ENCODE measurements around the gene ZNF154.

The ZNF154 gene

DNA sequence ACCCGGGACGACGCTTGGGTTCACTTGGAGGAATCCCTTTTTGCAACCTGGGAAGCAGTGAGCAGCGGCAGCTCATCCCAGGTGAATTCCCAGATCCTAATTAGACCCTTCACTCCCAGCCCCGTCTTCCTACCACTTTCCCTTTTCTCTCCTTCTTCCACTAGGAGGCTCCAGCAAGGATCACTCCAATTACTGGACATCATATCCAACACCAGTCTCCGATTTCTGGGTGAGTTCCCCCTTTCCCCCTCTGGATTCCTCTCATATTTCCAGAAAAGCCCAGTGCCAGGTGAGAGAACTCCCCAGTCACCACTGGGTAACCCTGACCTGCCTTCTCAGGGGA, 57.4 kb downstream of the ZNF154 start:
- Histone ChIP-seq H3K4me2 (ENCODE audit: low read length) (no peak overlapping the region), H3K27me3 (ENCODE audit: insufficient read depth, low read length, poor library complexity) (no peaks in the 10 kb centered on the region), H2BK15ac (replicated peaks; ENCODE audit: low read depth) (no peak overlapping the region), H3K4ac (ENCODE audit: low read depth, low read length) (no peak overlapping the region), H3K79me1 (ENCODE audit: low read length) (no peaks in the 10 kb centered on the region), H2AK5ac (ENCODE audit: low read length) (no peak overlapping the region), H3K9ac (ENCODE audit: low read length) (no peak overlapping the region), H3K36me3 (ENCODE audit: control insufficient read depth, insufficient read depth, low read length) (no peaks in the 10 kb centered on the region), H3K18ac (ENCODE audit: low read length) (no peak overlapping the region), H3K27ac (ENCODE audit: low read depth, low read length) (peak overlapping the region; percentile 15), H3K56ac (ENCODE audit: low read length) (no peak overlapping the region), H3K4me1 (ENCODE audit: control insufficient read depth, low read depth, low read length) (no peaks in the 10 kb centered on the region), H3K4me3 (ENCODE audit: low read length) (no peak overlapping the region), H3K23ac (ENCODE audit: low read length) (no peak overlapping the region), H4K5ac (ENCODE audit: low read length) (no peak overlapping the region), H2BK5ac (ENCODE audit: low read length) (peak overlapping the region; percentile 7), H2BK120ac (ENCODE audit: low read depth, low read length) (no peak overlapping the region), H3K79me2 (ENCODE audit: control insufficient read depth, insufficient read depth, low read length) (no peaks in the 10 kb centered on the region), H4K8ac (ENCODE audit: low read depth, low read length) (no peak overlapping the region)
- no CpG with 5 or more reads among the region's 6 CpGs for WGBS (ENCODE audit: extremely low coverage, insufficient coverage, low lambda C conversion rate)
- no peak for DNase-seq

DNA sequence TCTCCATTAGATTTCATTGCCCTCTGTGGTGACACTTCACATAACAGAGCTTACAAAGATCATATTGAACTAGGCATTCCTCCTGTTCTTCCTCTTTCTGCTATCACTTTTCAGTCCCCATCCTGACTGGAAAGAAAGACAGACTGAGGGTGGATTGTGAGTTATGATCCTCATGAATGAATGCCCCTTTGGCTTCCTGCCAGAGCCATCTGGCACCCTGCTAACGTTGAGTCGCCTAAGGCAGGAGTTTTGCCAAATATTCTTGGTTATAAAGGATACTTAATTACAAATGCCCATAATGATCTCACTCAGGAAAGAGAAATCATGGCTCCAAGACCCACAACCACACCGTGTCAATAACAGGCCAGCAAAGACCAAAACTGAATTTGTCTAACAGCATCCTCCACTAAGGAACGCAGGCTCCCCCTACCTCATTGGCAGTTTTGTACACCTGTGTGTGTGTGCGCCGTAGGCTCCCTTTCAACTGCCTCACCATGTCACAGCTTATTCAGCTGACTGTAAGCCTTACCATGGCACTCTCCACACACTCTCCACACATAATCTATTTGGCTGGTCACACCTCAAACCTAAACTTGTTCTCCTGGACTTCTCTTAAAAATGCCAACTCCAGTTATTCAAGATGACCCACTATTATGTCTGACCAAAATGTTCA, 60.5 kb downstream of the ZNF154 start:
- Histone ChIP-seq H3K4ac (ENCODE audit: low read depth, low read length) (no peak overlapping the region), H3K9ac (ENCODE audit: low read length) (no peak overlapping the region), H3K18ac (ENCODE audit: low read length) (no peak overlapping the region), H3K56ac (ENCODE audit: low read length) (no peak overlapping the region), H4K8ac (ENCODE audit: low read depth, low read length) (no peak overlapping the region), H4K5ac (ENCODE audit: low read length) (no peak overlapping the region), H3K79me1 (ENCODE audit: low read length) (no peaks in the 10 kb centered on the region), H3K79me2 (ENCODE audit: control insufficient read depth, insufficient read depth, low read length) (no peaks in the 10 kb centered on the region), H3K23ac (ENCODE audit: low read length) (no peak overlapping the region), H3K4me2 (ENCODE audit: low read length) (no peak overlapping the region), H2BK15ac (replicated peaks; ENCODE audit: low read depth) (no peak overlapping the region), H3K27me3 (ENCODE audit: insufficient read depth, low read length, poor library complexity) (no peaks in the 10 kb centered on the region), H2AK5ac (ENCODE audit: low read length) (no peak overlapping the region), H2BK5ac (ENCODE audit: low read length) (no peak overlapping the region), H3K4me3 (ENCODE audit: low read length) (no peak overlapping the region), H3K27ac (ENCODE audit: low read depth, low read length) (no peak overlapping the region), H3K4me1 (ENCODE audit: control insufficient read depth, low read depth, low read length) (no peaks in the 10 kb centered on the region), H2BK120ac (ENCODE audit: low read depth, low read length) (no peak overlapping the region), H3K36me3 (ENCODE audit: control insufficient read depth, insufficient read depth, low read length) (no peaks in the 10 kb centered on the region)
- DNase-seq: no peak
- WGBS (ENCODE audit: extremely low coverage, insufficient coverage, low lambda C conversion rate): no CpG with 5 or more reads among the region's 6 CpGs
